T-helper 1 cell treated with Interleukin-12 subunit alpha and Interleukin-12 subunit beta and Interleukin-4 antibody, amounts not matched to agents 30 μg/mL and 1 μg/mL, for 36 hours (primary cell): ENCODE data around the gene PPP1R1B.

Experiments used
- H3K27ac Mint-ChIP-seq: one replicate; pipeline ENCODE4 v1.8.0; 2021; ENCODE audit warnings: mild to moderate bottlenecking, mixed read lengths
- H3K27me3 Mint-ChIP-seq: one replicate; pipeline ENCODE4 v1.8.0; 2021; ENCODE audit warnings: low read depth, mixed read lengths
- H3K36me3 Mint-ChIP-seq: one replicate; pipeline ENCODE4 v1.8.0; 2021; ENCODE audit warnings: low read depth, mixed read lengths
- H3K4me1 Mint-ChIP-seq: one replicate; pipeline ENCODE4 v1.8.0; 2021; ENCODE audit warnings: low read depth, mixed read lengths
- H3K4me3 Mint-ChIP-seq: one replicate; pipeline ENCODE4 v1.8.0; 2021; ENCODE audit warnings: mild to moderate bottlenecking, moderate library complexity, mixed read lengths
- H3K9me3 Mint-ChIP-seq: one replicate; pipeline ENCODE4 v1.8.0; 2021; ENCODE audit warnings: mixed read lengths

PPP1R1B gene

DNA sequence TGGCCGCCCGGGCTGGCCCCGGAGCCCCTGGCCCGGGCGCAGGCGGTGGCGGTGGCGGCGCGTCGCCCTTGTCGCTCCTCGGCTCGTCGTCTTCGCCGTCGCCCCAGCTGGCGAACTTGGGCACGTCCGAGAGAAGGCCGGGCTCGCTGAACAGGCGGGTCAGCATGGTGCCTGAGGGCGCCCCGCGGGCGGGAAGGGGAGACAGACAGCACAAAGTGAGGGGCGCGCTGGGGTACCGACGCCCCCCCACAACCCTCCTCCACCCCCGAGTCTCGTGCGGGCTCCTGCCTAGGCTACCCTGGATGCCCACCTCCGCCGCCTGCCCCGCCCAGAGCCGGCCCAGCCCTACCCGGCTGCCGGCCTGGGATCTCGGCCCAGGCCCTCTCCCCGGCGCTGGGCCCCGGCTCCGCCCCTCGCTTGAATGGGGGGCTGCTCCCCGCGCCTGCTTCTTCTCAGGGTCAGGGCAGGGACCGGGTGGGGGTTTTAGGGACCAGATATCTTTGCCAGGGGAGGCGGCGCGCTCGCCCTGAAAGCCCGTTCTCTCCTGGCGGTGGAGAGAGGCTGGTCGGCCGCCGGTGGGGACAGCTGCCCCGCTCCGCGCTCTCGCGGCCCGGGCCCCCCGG lies 20.2 kb upstream of the PPP1R1B start:
- Mint-ChIP-seq H3K9me3 (no peaks in the 10 kb centered on the region), H3K36me3 (no peaks in the 10 kb centered on the region), H3K4me1 (peaks cover 6% of the 10 kb centered on the region), H3K27me3 (peaks cover 77% of the 10 kb centered on the region), H3K4me3 (no peak overlapping the region), H3K27ac (no peak overlapping the region)

DNA sequence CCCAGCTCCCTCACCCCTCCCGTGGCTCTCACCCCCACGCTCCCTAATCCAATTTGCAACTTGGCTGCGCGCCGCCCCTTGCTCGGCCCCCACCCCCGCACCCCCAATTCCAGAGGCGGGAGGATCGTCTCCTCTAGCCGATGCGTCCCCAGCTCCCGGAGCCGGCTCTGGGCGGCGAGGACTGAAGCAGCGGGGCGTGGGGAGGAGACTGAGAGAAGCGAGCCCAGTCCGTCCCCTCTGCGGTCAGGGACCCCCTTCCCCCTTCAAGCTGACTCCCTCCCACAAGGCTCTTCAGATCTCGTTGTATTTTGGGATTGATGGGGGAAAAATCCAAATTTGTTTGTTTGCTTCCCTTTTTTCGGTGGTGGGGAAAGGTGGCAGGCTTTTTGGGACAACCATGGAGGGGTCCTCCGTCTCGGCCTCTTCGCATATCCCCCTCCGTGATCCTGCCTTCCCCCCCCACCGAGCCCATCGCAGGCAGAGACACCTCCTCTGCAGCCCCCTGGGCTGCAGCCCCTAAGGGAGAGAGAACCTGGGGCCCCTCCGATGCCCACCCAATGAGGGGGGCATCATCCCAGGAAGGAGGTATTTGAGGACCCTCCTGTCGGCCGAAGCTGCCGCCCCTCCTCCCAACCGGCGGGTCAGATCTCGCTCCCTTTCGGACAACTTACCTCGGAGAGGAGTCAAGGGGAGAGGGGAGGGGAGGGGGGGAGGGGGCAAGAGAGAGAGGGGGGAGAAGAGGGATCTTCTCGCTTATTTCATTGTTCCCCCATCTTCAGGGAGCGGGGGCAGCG lies 19.5 kb upstream of the PPP1R1B start:
- Mint-ChIP-seq H3K27me3 (peaks cover 70% of the 10 kb centered on the region), H3K27ac (no peak overlapping the region), H3K9me3 (no peaks in the 10 kb centered on the region), H3K36me3 (no peaks in the 10 kb centered on the region), H3K4me1 (peaks cover 6% of the 10 kb centered on the region), H3K4me3 (no peak overlapping the region)

DNA sequence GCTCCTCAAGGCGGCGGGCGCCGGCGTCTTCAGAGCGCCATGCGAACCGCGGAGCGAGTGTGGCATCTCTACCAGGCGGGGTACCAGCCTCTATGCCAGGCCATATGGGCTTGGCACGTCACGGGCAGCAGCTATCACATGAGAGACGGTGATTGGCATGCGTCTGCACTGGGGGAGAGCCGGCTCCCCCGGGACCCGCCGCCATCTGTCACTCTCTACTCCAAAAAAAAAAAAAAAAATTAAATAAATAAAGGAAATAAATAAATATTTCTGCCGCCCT lies 19.0 kb upstream of the PPP1R1B start, which contains the start of gene NEUROD2:
TSS of gene NEUROD2 (minus strand) at position 70 of the 280 bp plus-strand sequence. CDS start 1,321 bp downstream, outside the sequence.
- Mint-ChIP-seq H3K4me1 (peaks cover 6% of the 10 kb centered on the region), H3K27me3 (peaks cover 66% of the 10 kb centered on the region), H3K36me3 (no peaks in the 10 kb centered on the region), H3K9me3 (no peaks in the 10 kb centered on the region), H3K27ac (no peak within 1 kb of the TSS), H3K4me3 (no peak within 1 kb of the TSS)

DNA sequence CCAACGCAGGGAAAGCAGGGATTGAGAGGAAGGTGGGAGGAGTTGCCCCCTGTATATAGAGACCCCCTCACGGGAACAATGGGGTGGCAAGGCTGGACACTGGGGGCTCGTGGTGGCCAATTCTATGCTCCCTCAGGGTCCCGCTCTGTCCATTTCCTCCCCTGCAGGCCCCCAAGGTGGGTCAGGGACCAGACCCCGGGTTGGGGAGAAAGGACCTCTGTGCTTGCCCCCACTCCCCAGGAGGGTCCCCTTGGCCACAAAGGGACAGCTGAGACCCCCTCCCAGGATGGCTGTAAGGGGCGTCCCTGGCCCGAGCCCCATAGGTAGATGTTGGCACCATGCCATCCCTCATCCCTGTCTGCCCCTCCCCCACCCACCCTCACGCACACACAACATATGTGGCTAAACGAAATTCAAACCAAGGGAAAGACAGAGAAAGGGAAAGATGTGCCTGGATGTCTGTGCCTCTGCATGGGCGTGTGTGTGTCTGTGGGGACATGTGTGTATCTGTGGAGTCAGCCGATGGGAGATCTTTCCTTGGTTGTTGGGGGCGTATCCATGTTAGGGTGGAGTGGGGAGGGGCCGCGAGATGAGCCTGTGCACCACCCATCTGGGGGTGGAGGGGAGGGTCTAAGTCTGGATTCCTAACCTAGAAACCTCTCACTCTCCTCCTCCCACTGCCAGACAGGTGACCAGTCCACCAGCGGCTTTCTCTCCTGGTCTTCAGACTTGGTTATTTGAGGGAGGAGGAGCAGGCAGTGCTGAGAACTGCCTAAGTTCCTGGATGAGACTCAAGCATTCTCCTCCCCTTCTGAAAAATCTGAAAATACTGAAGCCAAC lies 18.4 kb upstream of the PPP1R1B start:
- Mint-ChIP-seq H3K27me3 (peaks cover 65% of the 10 kb centered on the region), H3K9me3 (no peaks in the 10 kb centered on the region), H3K27ac (no peak overlapping the region), H3K4me1 (peaks cover 5% of the 10 kb centered on the region), H3K36me3 (no peaks in the 10 kb centered on the region), H3K4me3 (no peak overlapping the region)

DNA sequence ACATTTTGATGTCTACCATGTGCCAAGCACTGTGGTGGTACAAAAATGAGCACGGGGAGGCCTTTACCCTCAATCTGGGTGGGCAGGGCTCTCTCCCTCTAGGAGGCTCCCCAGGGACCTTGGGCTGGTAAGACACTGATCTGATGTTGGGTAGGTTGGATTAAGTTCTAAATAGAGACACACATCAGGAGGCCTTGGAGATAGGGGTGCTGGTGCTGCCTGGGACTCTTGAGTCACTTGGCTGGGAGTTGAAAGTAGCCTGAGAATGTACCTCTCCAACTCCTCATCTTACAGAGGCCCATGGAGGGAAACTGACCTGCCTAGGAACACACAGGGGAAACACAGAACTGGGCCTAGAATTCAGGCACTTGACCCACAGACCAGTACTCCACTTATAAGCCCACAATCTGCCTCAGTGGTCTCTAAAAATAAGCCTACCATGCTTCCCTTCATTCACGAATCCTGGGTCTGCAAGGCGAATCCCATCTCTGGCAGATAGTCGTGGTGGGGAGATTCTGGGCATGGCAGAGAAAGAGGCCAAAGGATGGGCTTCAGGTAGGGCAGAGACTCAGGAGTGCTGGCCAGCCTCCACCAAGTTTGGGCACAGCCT lies 17.2 kb upstream of the PPP1R1B start:
- peaks cover 5% of the 10 kb centered on the region for H3K4me1 Mint-ChIP-seq
- H3K4me3 Mint-ChIP-seq, result no peak overlapping the region
- H3K27me3 Mint-ChIP-seq, result peaks cover 60% of the 10 kb centered on the region
- no peaks in the 10 kb centered on the region for H3K36me3 Mint-ChIP-seq
- H3K9me3 Mint-ChIP-seq, result no peaks in the 10 kb centered on the region
- no peak overlapping the region for H3K27ac Mint-ChIP-seq

DNA sequence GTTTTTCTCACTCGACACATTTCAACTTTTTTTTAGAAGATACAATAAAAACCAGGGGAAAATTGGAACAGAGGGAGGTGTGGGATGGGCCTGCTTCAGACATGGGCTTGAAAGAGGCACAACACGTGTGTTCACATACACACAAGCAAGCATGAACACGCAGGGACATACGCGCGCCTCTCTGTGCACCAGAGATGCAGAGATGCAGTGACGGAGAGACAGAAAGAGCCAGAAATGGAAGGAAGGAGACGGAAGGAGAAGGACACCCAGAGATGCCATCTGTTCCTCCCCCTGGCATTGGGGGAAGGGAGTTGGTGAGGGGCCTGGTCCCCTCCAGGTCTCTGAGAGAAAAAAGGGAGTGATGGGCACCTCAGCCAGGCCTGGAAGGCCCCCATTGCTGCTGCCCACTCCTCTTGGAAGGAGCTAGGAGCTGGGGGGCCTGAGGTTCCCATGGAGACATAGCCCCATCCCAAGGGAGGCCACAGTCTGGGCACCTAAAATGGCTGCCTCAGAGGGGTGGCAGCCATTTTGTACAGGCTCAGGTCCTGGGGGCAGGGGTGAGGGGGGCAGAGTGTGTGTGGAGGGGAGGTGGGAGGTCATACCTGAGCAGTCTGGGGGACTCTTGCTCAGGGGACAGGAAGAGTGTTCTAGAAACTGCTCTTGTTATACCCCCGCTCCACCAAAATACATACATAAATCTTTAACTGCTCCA lies 15.2 kb upstream of the PPP1R1B start:
- Mint-ChIP-seq H3K9me3 (no peaks in the 10 kb centered on the region), H3K27me3 (peaks cover 65% of the 10 kb centered on the region), H3K36me3 (no peaks in the 10 kb centered on the region), H3K4me3 (no peak overlapping the region), H3K27ac (no peak overlapping the region), H3K4me1 (no peaks in the 10 kb centered on the region)

DNA sequence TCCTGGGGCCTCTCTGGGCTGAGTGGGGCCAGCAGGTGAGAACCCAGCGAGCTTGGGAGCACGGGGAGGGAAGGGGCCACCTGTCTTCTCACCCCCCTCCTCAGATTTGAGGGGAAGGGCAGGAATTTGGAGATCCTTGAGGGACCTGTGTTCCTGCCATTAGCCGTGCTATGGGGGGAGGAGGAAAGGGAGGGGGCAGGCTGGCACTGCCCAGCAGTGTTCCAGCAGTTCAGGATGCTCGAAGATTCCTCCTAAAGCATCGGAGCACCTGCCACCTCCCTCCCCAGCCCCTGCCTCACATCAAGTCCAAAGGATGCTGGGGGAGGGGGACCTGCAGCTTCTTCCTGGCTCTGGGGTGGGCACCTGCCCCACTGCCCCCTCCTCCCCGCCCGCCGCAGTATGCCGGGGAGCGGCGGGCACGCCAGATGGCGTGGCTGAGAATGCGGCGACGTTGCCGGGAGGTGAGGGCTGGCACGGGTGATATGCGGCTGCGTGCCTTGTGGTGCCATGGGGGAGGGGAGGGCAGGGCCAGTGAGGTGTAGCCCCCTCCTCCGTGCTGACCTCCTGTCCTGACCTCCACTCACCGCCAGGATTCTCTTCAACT lies 14.4 kb upstream of the PPP1R1B start:
- Mint-ChIP-seq H3K4me1 (no peaks in the 10 kb centered on the region), H3K36me3 (no peaks in the 10 kb centered on the region), H3K27ac (no peak overlapping the region), H3K27me3 (peaks cover 68% of the 10 kb centered on the region), H3K4me3 (no peak overlapping the region), H3K9me3 (no peaks in the 10 kb centered on the region)

DNA sequence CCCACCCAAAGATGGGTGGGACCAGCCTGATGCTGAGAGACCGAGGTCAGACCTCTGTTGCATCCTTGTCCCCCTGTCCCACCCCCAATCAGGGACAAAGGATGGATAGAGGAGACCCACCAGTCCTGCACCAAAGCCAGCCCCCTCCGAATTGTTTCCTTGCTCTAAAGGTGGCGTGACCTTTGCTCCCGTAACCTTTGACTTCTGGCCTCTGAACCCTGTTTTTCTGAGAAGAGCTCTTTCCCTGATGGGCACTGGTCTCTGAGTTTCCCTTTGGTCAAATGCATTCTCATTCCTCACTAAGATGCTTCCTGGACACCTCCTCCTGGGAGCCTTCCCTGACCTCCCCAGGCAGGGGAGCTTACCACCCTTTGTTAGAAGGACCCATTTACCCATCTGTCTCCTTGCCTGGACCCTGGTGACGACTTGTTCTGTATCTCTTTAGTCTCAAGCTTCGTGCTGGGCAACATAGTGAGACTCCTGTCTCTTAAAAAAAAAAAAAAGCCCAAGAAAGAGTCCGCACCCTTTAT lies 13.8 kb upstream of the PPP1R1B start:
- Mint-ChIP-seq H3K27me3 (peaks cover 68% of the 10 kb centered on the region), H3K4me1 (no peaks in the 10 kb centered on the region), H3K4me3 (no peak overlapping the region), H3K36me3 (no peaks in the 10 kb centered on the region), H3K27ac (no peak overlapping the region), H3K9me3 (no peaks in the 10 kb centered on the region)

DNA sequence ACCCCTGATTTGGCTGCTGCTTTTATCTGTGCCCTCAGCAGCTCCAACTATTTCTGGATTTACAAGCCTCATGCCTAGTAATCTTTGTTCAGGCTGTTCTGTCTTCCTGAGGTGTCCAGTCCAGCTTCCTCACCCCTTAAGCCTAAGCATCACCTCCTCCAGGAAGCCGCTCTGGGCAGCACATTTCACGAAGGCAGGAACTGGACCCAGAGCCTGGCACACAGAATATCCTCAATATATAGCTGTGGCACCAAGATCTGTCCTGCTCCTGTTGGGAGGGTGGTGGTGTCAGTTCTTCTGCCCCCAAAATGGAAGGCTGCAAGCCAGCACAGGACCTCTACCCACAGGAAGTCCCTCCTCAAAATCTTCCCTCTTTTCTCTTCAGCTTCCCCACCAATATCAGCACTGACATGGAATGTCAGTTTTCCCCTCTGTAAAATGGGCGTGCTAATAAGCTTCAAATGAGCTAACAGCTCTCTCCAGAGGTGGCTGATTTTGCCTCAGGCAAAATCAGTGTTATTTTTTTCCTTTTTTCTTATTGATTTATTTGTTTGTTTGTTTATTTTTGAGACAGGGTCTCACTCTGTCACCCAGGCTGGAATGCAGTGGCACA lies 12.1 kb upstream of the PPP1R1B start:
- Mint-ChIP-seq H3K9me3 (no peaks in the 10 kb centered on the region), H3K27ac (no peak overlapping the region), H3K4me1 (no peaks in the 10 kb centered on the region), H3K27me3 (peaks cover 68% of the 10 kb centered on the region), H3K36me3 (no peaks in the 10 kb centered on the region), H3K4me3 (no peak overlapping the region)

DNA sequence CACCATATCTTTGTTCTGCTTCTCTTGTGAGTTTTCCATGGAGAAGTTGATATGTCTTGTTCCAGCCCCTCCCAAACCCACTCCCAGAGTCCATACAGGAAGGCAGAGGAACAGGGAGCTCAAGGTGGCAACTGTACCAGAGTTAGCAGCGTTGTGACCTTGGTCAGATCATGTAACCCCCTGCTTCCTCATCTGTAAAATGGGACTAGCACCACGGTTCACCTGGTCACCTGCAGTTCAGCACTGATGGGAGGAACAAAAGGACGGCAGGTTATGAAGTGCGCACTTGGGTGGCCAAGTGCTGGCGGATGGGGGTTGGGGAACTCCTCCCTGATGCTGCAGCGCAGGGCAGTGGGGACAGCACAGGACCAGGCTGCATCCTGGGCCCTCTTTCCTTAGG lies 11.3 kb upstream of the PPP1R1B start:
- no peaks in the 10 kb centered on the region for H3K36me3 Mint-ChIP-seq
- no peak overlapping the region for H3K4me3 Mint-ChIP-seq
- no peaks in the 10 kb centered on the region for H3K9me3 Mint-ChIP-seq
- no peaks in the 10 kb centered on the region for H3K4me1 Mint-ChIP-seq
- H3K27me3 Mint-ChIP-seq, result peaks cover 71% of the 10 kb centered on the region
- no peak overlapping the region for H3K27ac Mint-ChIP-seq

DNA sequence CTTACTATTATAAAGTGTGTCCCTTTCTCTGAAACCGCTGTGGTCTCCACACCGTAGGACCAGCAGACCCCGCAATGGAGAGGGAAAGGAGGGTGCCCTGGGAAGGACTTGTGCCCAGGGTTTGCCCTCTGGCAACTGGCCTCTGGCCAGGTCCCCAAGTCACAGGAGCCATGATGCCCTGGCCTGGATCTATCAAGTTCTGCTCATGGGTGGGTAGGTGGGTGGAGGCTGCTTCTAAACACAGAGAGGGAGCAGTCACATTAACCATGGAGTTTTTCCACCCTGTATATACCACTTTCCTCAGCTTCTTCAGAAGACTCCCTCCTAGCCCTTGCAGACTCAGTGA lies 9.7 kb upstream of the PPP1R1B start:
- no peak overlapping the region for H3K27ac Mint-ChIP-seq

DNA sequence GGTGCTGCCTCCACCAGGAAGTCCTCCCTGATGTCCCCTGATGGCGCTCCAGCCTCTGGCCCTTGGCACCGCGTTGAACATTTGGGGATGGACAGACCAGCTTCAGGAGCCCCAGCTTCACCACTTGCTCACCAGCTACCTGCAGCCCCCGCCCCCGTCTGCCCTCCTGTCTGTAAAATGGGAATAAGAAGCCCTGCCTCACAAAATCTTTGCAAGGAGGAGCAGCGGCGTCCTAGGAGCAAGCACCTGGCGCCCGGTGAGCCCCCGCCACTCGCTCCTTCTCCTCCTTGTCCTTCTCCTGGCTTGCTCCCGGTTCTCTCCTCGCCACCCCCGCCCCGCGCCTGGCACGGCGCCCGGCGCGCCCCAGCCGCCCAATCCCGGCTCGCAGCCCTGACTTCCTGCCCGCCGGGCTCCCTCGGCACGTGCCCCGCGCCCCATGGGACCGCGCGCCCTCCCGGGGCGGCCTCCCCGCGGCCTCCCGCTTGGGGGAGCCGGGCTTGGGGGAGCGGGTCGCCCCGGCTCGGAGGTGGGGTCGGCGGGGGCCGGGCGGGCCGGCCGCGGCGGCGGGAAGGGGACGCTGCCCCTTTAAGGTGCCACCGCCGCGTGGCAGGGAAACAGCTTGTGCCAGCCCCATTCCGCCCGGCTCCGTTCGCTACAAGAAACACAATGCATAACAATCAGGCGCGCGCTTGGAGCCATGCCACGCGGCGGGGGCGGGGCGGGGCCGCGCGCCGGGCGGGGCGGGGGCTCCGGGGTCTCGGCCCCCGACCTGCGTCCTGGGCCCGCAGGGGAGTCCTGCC lies 9.1 kb upstream of the PPP1R1B start:
- Mint-ChIP-seq H3K9me3 (no peaks in the 10 kb centered on the region), H3K27me3 (peaks cover 69% of the 10 kb centered on the region), H3K4me1 (peaks cover 8% of the 10 kb centered on the region), H3K27ac (no peak overlapping the region), H3K36me3 (no peaks in the 10 kb centered on the region), H3K4me3 (peak overlapping the region; percentile 53)

More for the DNA sequence above, 9.7 kb upstream of the PPP1R1B start:
- H3K4me3 Mint-ChIP-seq, result no peak overlapping the region
- peaks cover 69% of the 10 kb centered on the region for H3K27me3 Mint-ChIP-seq
- no peaks in the 10 kb centered on the region for H3K36me3 Mint-ChIP-seq
- H3K9me3 Mint-ChIP-seq, result no peaks in the 10 kb centered on the region
- peaks cover 4% of the 10 kb centered on the region for H3K4me1 Mint-ChIP-seq
